Astrocyte of the cerebellum (primary cell): ENCODE data around the gene SFXN2.
"Not testable (repeated sequence)": the region's sequence is repeated elsewhere in the genome, so short reads cannot be mapped to it uniquely, and the experiment has no call there.

Source experiments
- DNase-seq: peaks from one replicate; pipeline ENCODE4 v3.0.0-alpha.2; 2011; ENCODE audit warnings: low read depth
- H3K4me3 ChIP-seq: 2 replicates; pipeline ENCODE4 v1.5.1; 2011; ENCODE audit warnings: mild to moderate bottlenecking, low read depth, low read length, moderate library complexity
- in situ Hi-C: cut with HindIII; loops from 2 replicates; pipeline ENCODE4 v1.10.0; 2017; ENCODE audit warnings: low sequenced_read_pairs
- TF ChIP-seq, protein P1 (sequence below): IDR thresholded peaks from 2 replicates; pipeline ENCODE4 v1.5.1; 2012; ENCODE audit warnings: low read length, low read depth, moderate library complexity, mild to moderate bottlenecking; ENCODE audit errors: missing control alignments

SFXN2 gene

DNA sequence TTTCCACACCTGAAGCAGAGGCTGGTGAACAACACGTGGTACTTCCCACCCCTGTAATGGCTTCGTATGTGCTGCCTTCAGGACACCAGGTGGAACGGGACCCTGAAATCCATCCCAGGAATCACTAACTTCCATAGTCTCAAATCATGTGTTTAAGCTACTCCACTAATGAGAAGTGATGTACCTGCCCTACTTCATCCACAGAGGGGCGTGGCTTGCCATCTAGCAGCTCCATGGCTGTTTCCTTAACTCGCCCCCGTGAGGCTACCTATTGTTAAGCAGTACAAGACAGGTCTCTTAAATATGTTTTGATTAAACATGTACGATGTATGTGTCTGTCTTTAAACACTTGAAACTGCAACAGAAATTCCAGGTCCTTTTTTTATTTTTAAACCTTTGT is 32.0 kb upstream of the SFXN2 start:
- in situ Hi-C loops: no loop called here
- no peak for DNase-seq
- no peak overlapping the region for H3K4me3 ChIP-seq
- TF ChIP-seq, protein P1, sequence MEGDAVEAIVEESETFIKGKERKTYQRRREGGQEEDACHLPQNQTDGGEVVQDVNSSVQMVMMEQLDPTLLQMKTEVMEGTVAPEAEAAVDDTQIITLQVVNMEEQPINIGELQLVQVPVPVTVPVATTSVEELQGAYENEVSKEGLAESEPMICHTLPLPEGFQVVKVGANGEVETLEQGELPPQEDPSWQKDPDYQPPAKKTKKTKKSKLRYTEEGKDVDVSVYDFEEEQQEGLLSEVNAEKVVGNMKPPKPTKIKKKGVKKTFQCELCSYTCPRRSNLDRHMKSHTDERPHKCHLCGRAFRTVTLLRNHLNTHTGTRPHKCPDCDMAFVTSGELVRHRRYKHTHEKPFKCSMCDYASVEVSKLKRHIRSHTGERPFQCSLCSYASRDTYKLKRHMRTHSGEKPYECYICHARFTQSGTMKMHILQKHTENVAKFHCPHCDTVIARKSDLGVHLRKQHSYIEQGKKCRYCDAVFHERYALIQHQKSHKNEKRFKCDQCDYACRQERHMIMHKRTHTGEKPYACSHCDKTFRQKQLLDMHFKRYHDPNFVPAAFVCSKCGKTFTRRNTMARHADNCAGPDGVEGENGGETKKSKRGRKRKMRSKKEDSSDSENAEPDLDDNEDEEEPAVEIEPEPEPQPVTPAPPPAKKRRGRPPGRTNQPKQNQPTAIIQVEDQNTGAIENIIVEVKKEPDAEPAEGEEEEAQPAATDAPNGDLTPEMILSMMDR: no peak

GRCh38 chr10:102682981-102683380 is 31.5 kb upstream of the SFXN2 start:
- TF ChIP-seq, protein P1: no peak
- DNase-seq: no peak
- in situ Hi-C loops: no loop called here
- H3K4me3 ChIP-seq: no peak overlapping the region

DNA sequence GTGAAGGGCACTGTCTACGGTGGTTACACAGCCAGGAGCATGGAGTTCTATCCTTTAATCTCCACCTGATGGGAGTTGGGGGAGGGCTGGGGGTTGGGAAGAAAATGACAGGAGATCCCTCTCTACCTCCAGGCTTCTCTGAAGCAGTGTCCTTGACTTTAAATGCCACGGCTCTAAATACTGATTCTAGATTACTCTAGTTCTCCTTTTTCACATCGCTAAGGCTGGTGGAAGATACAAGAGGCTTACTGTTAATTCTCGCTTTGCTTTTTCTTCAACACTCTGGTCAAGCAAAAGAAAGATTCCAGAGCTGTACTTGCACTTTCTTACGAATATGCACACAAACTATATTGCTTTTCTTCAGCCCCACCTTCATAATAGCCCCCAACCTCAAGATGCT is 30.7 kb upstream of the SFXN2 start:
- DNase-seq: no peak
- in situ Hi-C loops: no loop called here
- H3K4me3 ChIP-seq: no peak overlapping the region
- TF ChIP-seq, protein P1: no peak

DNA sequence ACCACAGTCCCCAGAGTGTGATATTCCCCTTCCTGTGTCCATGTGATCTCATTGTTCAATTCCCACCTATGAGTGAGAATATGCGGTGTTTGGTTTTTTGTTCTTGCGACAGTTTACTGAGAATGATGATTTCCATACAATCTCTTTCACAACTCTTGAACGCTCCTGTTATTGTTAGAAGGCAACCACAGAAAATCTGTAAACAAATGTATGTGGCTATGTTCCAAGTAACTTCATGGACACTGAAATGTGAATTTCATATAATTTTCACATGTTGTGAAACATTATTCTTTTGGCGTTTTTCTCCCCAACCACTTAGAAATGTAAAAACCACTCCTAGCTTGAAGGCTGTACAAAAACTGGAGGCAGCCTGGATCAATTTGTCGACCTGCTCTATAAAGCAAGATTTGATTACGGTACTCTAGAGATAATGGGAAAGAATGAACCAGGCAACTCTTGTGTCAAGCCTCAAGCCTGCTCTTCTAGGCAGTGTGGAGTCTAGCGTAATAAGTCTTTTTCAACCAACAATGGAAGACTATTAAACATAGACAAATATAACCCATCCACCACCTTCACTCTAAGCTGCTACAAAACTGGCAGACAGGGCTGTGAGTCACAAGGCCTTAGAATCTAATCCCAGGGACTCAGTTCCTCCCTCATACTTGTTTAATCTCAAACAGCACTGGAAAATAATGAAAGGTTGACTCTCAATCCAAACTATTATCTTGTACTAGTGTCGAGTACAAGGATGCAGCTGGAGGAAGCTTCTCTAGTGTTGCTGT is 23.0 kb upstream of the SFXN2 start:
- no peak overlapping the region for H3K4me3 ChIP-seq
- in situ Hi-C loops: no loop called here
- DNase-seq: no peak
- TF ChIP-seq, protein P1: no peak

- H3K4me3 ChIP-seq, DNase-seq, in situ Hi-C loops: not testable (repeated sequence)
These were observed 19.0 kb upstream of the SFXN2 start for GRCh38 chr10:102695401-102695800.

DNA sequence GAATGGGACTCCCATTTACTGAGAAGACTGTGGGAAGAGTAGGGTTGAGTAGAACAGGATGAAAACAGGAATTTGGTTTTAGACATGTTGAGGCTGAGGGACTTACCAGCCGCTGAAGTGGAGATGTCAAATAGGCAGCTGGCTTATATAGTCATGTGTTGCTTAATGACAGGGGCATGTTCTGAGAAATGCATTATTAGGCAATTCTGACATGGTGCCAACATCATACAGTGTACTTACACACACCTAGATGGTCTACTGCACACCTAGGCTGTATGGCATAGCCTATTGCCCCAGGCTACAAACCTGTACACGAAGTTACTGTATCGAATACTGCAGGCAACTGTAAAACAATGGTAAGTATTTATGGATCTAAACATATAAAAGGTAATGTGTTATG is 17.7 kb upstream of the SFXN2 start:
- no peak overlapping the region for H3K4me3 ChIP-seq
- no peak for DNase-seq
- TF ChIP-seq, protein P1: no peak
- in situ Hi-C loops: no loop called here

- H3K4me3 ChIP-seq: no peak overlapping the region
- in situ Hi-C loops: no loop called here
- TF ChIP-seq, protein P1: no peak
- no peak for DNase-seq
These were observed 15.5 kb upstream of the SFXN2 start for GRCh38 chr10:102698894-102699293.
